Measurements from ENCODE around the gene LYRM4.

GRCh38 chr6:5083307-5083583 is 177.5 kb downstream of the LYRM4 start:
- TF ChIP-seq CTCF (conservative IDR thresholded peaks at IDR 0.05 in 1 of 2, IDR thresholded peaks at IDR 0.05 in 1 of 2; ENCODE audit: low read depth in 1 of 2, low read length in 2 of 2): no peak
- no peak for TF ChIP-seq EZH2 (IDR thresholded peaks at IDR 0.05; ENCODE audit: low read length, missing control alignments)
